ENCODE data around the gene HS6ST3.

HS6ST3 gene

DNA sequence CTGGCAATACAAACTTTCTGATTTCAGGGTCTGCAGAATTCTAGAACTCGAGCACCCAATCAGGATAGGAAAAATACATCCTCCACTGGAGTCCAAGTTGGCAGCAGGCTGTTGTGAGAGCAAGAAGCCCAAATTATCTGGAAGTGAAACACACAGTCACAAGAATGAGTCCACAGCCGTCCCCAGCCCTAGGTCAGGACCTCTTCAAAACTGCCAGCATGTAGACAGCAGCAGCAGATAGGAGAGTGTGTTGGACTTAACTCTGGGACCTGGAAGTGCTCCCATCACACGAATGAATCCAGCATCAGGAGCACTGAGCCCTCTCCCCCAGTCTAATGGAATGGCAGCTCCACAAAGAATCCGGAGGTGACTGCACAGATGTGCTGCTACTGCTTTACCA is 483.7 kb downstream of the HS6ST3 start:
- TF ChIP-seq POLR2A (IDR thresholded peaks at IDR 0.05; ENCODE audit: low read depth, low read length), result no peak
- DNase-seq (ENCODE audit: insufficient read length, low spot score) (no peak), FAIRE-seq (no peak)

DNA sequence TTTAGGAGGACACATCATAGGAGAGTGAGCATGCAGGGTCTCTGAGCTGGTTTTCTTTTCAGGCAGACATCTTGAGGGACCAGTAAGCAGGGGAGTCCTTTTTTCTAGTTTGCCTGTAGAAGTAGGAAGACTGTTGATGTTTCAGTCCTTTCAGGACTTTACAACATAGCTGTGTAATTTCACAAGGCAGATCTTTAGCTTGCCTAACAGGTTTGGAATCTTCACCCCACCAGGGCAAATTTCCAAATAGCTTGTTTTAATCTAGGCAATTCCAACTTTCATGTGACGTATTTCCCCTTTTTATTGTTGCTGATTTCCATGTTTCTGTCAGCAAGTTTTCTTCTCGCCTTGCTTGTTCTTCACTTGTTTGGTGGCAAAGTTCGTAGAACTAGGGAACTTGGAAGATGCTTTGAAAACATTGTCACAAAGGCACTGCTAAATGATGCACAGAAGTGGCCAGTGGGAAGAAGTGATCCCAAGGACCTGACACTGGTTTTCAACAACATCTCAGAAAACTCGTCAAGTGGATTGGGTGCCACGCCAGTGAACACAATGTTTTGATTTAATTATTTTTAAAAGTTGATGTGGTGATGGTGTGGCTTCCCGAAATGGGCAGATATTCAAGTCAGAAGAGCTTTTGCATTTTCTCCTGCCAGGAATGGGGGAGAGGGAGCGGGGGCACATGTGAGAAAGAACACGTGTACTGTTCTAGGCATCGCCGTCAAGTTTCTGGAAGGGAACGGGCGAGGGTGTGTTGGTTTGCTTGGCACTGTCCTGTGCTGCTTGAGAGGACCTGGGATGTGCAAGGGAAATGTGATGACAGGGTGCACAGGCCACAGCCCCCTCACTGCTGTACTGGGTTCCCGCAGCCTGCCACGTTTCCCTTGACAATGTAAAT is 485.8 kb downstream of the HS6ST3 start:
- no peak for TF ChIP-seq POLR2A (IDR thresholded peaks at IDR 0.05; ENCODE audit: low read depth, low read length)
- no peak for DNase-seq (ENCODE audit: insufficient read length, low spot score)
- FAIRE-seq, result no peak

DNA sequence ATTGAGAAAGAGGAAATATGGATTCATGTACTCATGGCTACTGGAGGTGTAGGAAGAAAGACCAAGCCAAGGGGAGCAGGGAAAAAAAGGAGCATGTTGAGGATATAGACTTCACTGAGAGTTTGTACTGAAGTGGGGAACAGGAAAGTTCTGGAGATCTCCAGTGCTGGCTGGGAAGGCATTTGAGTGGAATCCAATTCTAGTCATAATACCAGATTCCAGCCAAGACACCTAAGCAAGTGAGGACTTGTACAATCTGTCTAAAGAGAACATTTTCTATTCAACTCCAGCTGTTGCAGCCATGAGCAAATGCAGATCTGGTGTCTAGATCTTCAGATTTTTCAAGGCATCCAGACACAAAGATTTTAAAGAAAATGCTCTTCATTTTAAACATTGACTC is 491.8 kb downstream of the HS6ST3 start:
- no peak for TF ChIP-seq POLR2A (IDR thresholded peaks at IDR 0.05; ENCODE audit: low read depth, low read length)
- DNase-seq (ENCODE audit: insufficient read length, low spot score) (no peak), FAIRE-seq (no peak)

DNA sequence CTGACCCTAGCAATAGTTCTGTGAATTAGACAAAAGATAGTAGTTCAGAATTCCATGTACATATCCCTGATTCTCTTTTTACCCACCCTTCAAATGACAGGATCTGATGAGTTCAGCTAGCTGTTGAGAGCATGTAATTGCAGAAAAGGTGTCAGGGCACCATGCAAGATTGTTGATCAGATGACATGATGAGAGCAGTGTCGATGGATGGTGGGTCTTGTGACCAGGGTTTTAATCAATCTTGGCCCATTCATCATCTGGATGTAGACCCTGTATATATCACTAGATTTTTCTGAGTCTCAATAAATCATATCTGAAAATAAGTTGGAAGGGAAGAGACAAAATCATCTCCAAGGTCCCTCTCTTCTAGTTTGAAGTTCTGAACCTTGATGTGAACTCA is 525.3 kb downstream of the HS6ST3 start:
- no peak for DNase-seq (ENCODE audit: insufficient read length, low spot score)
- FAIRE-seq, result no peak

DNA sequence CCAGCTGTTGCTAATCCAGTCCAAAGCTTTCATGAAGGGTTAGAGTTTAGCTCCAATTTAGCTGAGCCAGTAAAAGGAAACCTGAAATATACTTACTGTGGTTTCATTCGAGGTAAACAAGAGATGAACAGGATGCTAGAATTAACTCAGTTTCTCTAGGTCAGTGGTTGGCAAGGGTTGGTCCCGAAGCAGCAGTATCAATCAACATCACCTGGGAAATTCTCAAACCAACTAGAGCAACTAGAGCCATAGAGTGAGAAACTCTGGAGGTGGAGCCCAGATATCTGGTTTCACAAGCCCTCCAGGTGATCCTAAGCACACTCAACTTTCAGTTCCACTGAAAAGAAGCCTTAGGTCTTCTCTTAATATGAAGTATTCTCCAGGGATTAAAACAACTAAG is 527.6 kb downstream of the HS6ST3 start:
- DNase-seq (ENCODE audit: insufficient read length, low spot score) (no peak), FAIRE-seq (no peak)

More for the DNA sequence above, 525.3 kb downstream of the HS6ST3 start:
- TF ChIP-seq POLR2A (IDR thresholded peaks at IDR 0.05; ENCODE audit: low read depth, low read length), result no peak

DNA sequence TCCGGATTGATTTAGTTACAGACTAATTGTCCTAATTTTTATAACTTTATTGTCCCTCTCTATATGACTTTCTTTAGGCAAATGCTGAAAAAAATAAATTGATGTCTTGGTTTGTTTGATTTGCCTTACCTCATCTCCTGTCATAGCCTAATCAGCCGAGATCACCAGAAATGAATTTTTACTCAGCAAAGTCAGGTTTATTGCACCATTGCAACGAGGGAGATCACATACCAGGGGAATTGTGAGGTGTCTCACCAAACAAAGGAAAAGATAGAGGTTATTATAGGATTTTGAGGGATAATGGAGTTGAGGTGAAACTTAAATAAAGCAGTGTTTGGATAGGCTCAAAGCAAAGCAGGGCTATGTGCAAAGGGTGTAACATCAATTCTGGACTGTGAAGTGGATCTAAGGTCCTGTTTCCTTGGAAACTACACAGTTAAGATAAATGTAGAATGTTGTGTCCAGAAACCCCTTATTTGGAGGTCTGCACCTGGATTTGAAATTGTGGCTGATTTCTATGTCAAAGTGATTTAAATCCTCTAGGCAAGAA is 531.8 kb downstream of the HS6ST3 start:
- DNase-seq (ENCODE audit: insufficient read length, low spot score) (no peak), FAIRE-seq (no peak)
- no peak for TF ChIP-seq POLR2A (IDR thresholded peaks at IDR 0.05; ENCODE audit: low read depth, low read length)

More for the DNA sequence above, 527.6 kb downstream of the HS6ST3 start:
- no peak for TF ChIP-seq POLR2A (IDR thresholded peaks at IDR 0.05; ENCODE audit: low read depth, low read length)

DNA sequence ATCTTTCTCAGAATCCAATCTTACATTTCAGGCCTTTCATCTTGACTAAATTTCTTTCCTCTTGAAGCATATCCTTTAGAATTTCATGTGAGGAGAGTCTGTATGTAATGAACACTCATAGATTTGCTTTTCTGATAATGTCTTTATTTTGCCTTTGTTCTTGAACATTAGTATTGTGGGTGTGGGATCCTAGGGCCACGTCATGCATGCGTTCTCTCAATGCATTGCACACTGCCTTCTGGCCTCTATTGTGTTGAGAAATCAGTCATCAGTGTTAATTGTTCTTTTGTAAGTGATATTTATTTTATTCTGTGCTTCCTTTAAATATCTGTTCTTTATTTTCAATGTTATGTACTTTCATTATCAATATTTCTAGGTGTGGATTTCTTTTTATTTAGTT is 539.4 kb downstream of the HS6ST3 start:
- FAIRE-seq, result no peak
- DNase-seq (ENCODE audit: insufficient read length, low spot score), result no peak
- no peak for TF ChIP-seq POLR2A (IDR thresholded peaks at IDR 0.05; ENCODE audit: low read depth, low read length)

DNA sequence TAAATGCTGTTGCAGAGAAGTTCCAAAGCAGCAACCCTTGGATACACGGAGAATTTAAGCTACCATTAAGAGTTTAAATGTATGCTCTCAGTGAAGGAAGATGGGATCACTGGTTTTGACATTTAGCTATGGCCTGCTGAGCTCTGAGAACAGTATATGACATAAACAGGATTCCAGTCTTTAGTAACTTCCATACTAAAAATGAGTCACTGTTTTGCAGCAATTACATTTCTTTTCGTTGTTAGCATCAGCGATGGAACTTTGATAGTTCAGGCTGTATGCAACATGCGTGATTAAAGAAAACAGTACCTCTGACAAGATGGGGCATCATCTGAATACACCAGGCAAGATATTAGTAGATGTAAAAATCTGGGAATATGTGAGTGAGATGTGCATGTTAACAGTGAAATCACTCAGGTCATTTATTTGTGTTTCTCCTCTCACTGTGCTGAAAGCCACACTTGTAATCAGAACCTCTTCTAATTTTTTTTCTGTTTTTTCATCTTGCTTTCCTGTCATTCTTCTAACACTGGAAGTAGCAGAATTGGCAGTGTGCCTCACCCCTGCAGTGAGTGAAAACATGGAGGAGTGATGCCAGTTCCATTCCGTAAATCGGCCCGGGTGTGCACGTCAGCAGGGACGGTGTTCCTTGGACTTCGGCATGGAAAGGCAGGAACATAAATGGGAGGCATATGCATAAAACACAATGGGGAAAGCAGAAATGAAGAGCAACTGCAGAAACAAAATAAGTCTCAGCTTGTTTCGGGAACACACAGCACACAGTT is 542.8 kb downstream of the HS6ST3 start:
- TF ChIP-seq POLR2A (IDR thresholded peaks at IDR 0.05; ENCODE audit: low read depth, low read length), result no peak
- no peak for DNase-seq (ENCODE audit: insufficient read length, low spot score)
- FAIRE-seq, result no peak

DNA sequence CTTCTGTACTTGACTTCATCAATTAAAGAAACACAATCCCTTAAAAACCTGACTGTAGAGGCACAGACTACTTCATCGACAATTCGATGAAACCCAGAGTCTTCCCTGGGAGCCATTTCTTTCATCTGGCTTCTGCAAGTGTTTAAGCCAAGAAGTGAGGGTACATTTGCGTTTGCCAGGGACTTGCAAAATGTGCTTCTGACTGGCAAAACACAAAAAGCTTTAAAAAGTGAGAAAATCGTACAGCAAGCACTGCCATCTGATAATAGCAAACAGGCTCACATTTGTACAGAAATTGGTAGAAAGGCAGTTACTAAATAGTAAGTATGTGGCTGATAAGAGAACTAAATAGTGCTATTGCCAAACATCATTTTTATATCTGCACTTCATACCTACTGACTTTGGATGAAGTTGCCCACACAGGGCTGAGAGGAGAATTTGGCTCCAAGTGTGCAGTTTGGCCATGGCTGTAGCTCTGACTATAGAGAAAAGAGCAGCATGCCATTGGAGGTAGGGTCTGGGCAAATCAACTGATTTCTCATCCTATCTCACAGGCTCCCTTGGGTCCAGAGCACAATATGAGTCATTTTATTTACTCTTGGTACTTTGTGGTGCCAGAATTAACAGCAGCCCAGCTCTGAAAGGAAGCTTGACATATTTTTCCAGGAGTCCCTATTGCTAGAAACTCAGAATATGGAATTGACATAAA is 546.2 kb downstream of the HS6ST3 start:
- no peak for DNase-seq (ENCODE audit: insufficient read length, low spot score)
- no peak for TF ChIP-seq POLR2A (IDR thresholded peaks at IDR 0.05; ENCODE audit: low read depth, low read length)
- FAIRE-seq, result no peak

DNA sequence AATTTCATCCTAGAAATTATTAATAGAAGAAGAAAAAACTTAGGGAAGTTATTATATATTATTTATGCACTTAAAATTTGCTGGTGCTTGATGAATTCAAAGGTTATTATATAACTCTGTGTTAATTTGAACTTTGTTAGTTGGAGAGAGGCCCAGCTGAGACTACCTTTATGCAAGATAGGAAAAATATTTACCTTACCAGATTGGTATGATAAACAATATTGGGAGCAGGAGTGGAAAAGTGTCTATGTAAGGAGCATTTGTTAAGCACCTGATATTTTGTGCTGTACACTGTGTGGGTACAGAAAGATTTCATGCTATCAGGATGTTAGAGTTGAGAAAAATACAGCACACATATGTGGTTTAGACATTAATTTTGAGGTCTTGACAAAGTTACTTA is 547.1 kb downstream of the HS6ST3 start:
- TF ChIP-seq POLR2A (IDR thresholded peaks at IDR 0.05; ENCODE audit: low read depth, low read length), result no peak
- DNase-seq (ENCODE audit: insufficient read length, low spot score), result no peak
- FAIRE-seq, result no peak

DNA sequence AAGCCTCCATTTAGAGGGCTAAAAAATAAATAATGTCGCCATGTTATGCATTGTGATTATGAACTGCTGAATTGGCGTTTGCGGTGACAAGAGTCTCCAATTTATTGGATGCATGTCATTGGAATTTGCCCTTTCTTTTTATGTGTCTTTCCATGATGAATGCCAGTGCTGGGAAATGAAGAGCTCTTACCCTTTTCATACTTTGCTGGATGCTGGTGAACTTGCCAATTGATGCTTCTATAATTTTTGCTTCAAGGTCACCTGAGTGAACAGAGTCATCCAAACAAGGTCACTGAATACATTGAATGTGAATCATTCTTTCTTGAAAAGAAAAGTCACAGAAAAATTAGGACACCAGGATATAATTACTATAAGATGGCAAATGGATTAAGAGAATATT is 556.2 kb downstream of the HS6ST3 start:
- DNase-seq (ENCODE audit: insufficient read length, low spot score) (no peak), FAIRE-seq (no peak)
- no peak for TF ChIP-seq POLR2A (IDR thresholded peaks at IDR 0.05; ENCODE audit: low read depth, low read length)

DNA sequence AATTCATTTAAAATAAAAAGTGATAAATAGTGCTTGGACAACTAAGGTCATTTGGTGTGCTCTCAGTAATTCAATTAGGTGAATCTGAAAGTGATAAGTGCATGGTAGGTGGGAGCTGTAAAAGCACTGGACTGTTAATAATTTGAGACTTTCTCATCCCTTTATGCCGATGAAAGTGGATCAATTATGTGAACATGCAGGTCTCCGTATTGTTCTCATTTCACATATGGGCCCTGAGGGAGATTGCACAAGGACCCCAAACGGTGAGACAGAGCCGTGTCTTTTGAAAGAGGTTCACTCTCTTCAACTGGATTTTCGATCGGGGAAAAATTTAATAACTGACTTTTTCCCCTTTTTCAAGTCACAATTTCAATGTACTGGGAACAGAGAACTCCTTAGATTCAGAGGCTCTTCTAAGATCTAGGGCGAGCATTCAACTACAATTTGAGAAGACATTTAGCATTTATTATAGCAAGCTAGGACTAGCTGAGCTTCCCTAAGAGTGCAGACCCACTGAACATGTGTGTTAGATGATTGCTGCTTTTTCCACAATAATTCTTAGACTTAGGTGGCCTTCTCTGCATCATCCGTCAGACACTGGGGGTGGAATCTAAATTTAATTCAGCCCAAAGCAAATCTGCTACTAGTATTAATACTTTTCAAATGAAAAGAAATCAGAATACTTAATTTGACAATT is 556.8 kb downstream of the HS6ST3 start:
- TF ChIP-seq POLR2A (IDR thresholded peaks at IDR 0.05; ENCODE audit: low read depth, low read length), result no peak
- no peak for FAIRE-seq
- no peak for DNase-seq (ENCODE audit: insufficient read length, low spot score)

DNA sequence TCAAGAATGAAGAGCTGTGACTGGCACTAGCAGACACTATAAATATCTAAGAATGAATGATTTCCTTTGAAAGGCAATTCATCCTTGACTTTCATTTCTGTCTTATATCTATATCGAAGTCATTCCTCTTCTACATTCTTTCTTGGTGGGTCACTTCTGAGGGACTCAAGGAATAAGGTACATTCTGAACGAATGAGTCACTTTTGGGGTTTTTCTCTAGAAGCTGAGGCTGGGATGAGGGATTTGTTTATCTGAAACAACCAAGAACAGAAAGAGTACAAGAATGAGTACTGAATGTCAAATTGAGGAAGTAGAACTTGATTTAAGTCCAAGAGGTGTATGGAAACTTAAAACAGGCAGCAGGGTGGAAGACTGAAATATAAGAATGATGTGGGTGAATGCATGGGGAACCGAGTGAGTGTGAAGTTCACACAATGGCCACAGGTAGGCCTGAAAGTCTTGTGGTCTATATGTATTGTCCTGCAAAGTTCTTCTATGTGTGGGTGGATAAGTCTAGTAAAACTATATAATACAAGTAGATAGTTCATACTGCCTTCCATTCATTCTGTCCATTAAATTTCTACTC is 560.5 kb downstream of the HS6ST3 start:
- DNase-seq (ENCODE audit: insufficient read length, low spot score), result peak; percentile 4
- no peak for TF ChIP-seq POLR2A (IDR thresholded peaks at IDR 0.05; ENCODE audit: low read depth, low read length)
- FAIRE-seq, result peak; percentile 69
